Measurements from ENCODE around the gene GALNT2. TPM values are rescaled to one million over a fixed set of nuclear protein-coding genes. Genes with fewer than 3 reads are reported as not detected.

The GALNT2 gene
- polyA plus RNA-seq, 1 of the 3 experiments (the other 2 are of a cell fraction), result 118 TPM

DNA sequence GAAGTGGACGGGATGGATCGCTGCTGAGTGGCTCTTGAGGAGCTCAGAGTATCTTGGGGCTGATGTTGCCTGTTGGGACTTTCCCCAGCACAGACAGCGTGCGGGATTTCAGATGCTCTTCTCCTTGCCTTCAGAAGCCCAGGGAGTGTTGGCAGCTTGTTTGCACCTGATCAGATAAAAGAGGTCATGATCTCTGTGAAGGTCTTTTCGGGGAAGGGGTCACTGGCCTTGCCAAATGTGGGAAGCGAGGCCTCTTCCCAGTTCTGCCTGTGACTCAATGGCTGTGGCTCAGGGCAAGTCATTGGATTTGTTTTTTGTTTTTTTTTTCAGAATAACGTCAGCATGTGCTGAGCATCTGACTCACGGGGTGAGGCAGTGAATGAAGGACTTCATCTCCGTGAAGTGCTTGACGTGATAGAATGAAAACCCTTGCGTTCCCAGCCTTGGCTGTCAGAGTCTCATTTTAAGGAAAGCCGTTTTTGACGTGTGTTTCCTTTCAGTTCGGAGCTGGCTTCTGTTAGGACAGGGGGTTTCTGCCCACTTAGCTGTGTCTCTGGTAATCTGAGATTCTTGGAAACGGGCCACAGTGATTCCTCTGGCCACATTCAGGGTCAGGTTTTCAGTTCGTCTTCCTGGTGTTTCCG lies 46.7 kb downstream of the GALNT2 start (continued):
- TF ChIP-seq USF2 (IDR thresholded peaks at IDR 0.05; ENCODE audit: borderline replicate concordance, low read depth, low read length) (no peak), SMC3 (IDR thresholded peaks at IDR 0.05; ENCODE audit: low read depth, low read length) (no peak), USF1 (IDR thresholded peaks at IDR 0.05; ENCODE audit: borderline replicate concordance, low read depth) (no peak), RAD21 (IDR thresholded peaks at IDR 0.05; ENCODE audit: low read length) (no peak), JUND (IDR thresholded peaks at IDR 0.05) (0 out of 2 replicates have a peak, but pooled peaks have one; percentile 54), CHD2 (IDR thresholded peaks at IDR 0.05; ENCODE audit: low read length, partially characterized antibody) (no peak), FOXM1 (IDR thresholded peaks at IDR 0.05; ENCODE audit: low read depth) (no peak), RCOR1 (IDR thresholded peaks at IDR 0.05; ENCODE audit: low read length) (no peak)
- TF ChIP-seq, protein P1, sequence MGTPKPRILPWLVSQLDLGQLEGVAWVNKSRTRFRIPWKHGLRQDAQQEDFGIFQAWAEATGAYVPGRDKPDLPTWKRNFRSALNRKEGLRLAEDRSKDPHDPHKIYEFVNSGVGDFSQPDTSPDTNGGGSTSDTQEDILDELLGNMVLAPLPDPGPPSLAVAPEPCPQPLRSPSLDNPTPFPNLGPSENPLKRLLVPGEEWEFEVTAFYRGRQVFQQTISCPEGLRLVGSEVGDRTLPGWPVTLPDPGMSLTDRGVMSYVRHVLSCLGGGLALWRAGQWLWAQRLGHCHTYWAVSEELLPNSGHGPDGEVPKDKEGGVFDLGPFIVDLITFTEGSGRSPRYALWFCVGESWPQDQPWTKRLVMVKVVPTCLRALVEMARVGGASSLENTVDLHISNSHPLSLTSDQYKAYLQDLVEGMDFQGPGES (IDR thresholded peaks at IDR 0.05; ENCODE audit: low read depth, low read length), result no peak

GRCh38 chr1:230114237-230114651 lies 47.2 kb downstream of the GALNT2 start:
- Histone ChIP-seq H3K4me3 (ENCODE audit: low read depth in 2 of 2, low read length in 1 of 2) (no peak overlapping the region), H3K36me3 (replicated peaks in 1 of 2; ENCODE audit: control insufficient read depth in 1 of 2, insufficient read depth in 2 of 2, low read length in 1 of 2) (peaks cover 0 to 8% of the 10 kb centered on the region in 2 experiments), H3K9me2 (no peaks in the 10 kb centered on the region), H3K27ac (ENCODE audit: low read depth in 2 of 2, low read length in 1 of 2) (peak overlapping the region in 1 of 2 experiments; percentile 55; a peak in 2 of 4 replicates), H4K20me1 (ENCODE audit: insufficient read depth) (peaks cover 38% of the 10 kb centered on the region), H2AFZ (ENCODE audit: low read depth) (no peak overlapping the region), H3K4me2 (0 out of 2 replicates have a peak overlapping the region, but pooled peaks have one; percentile 16), H3K9me3 (no peaks in the 10 kb centered on the region), H3F3A (replicated peaks; ENCODE audit: insufficient read depth) (no peaks in the 10 kb centered on the region), H3K9ac (no peak overlapping the region), H3K27me3 (ENCODE audit: insufficient read depth) (no peaks in the 10 kb centered on the region), H3K79me2 (ENCODE audit: insufficient read depth) (peaks cover 97% of the 10 kb centered on the region), H3K4me1 (ENCODE audit: control insufficient read depth in 1 of 2, insufficient read depth in 2 of 2, low read depth in 1 of 2, low read length in 1 of 2) (peaks cover 22 to 45% of the 10 kb centered on the region in 2 experiments)
- no peak for DNase-seq
- no peak for TF ChIP-seq TAF1 (IDR thresholded peaks at IDR 0.05; ENCODE audit: borderline replicate concordance, low read depth, low read length)
- no peak for TF ChIP-seq USF1 (IDR thresholded peaks at IDR 0.05; ENCODE audit: borderline replicate concordance, low read depth)
- no peak for TF ChIP-seq RFX5 (IDR thresholded peaks at IDR 0.05; ENCODE audit: low read length)
- no peak for TF ChIP-seq USF2 (IDR thresholded peaks at IDR 0.05; ENCODE audit: borderline replicate concordance, low read depth, low read length)
- TF ChIP-seq MXI1 (IDR thresholded peaks at IDR 0.05; ENCODE audit: low read depth, low read length), result no peak
- WGBS (ENCODE audit: low lambda C conversion rate), result 93% methylated on average over 15 of the region's 15 CpGs
- CTCF ChIA-PET, result interaction anchor here (0.9 to 1.2 kb wide), 2 partner anchors 17 to 50 kb away, joined by 3 read pairs; no protein-coding TSS in a partner anchor
- POLR2A ChIA-PET, result no interaction called here
